K562 (cell line): ENCODE results near the gene IFRD1. TPM values are rescaled to one million over a fixed set of nuclear protein-coding genes. Genes with fewer than 3 reads are reported as not detected.
A peak's percentile ranks its signal among the peaks of the same experiment; 100 is the strongest.

Experiments used
- ATAC-seq: fragments of 200-7000 bp; cut with Tn5 transposase; 3 replicates; pipeline ENCODE4 v1.9.1; 2020; ENCODE audit warnings: moderate library complexity
- BruUV-seq: library from RNA; stranded (reverse); fragments of 400-500 nt; replicated peaks from 2 replicates; lab custom pipeline; 2021; lab: Mats Ljungman, UMichigan
- CTCF ChIA-PET: fragments of 300-600 bp; formaldehyde crosslinking; extraction: SDS; loops from one replicate; lab custom pipeline; 2021; ENCODE audit warnings: low intra/inter-chr PET ratio; lab: Yijun Ruan, JAX
- POLR2A ChIA-PET: fragments of 300-600, 350-650 bp; sonication (Branson Sonifier 250); formaldehyde crosslinking; extraction: SDS; loops from one replicate; lab custom pipeline; 2021; ENCODE audit warnings: antibody characterized with exemption, inconsistent platforms; lab: Yijun Ruan, JAX
- DNase-seq, 4 experiments: peaks; one replicate each; pipeline versions ENCODE4 v3.0.0 to v3.0.0-alpha.2; 2011 to 2018; ENCODE audit warnings: low spot score in 3 of 4, mixed read lengths in 3 of 4; ENCODE audit errors: extremely low read depth in 1 of 4
- FAIRE-seq: peaks from 2 replicates; lab custom pipeline; 2011; peaks lifted over from hg19 to GRCh38; lab: Jason Lieb, UNC
- H2AFZ ChIP-seq: 2 replicates; pipeline ENCODE4 v1.6.0; 2011; ENCODE audit warnings: low read depth, low read length, control low read depth, inconsistent platforms
- H3K27ac ChIP-seq: fragments of 200-600 bp; 3 replicates; pipeline ENCODE4 v1.8.0; 2011; ENCODE audit warnings: low read depth, mild to moderate bottlenecking, control low read depth, inconsistent platforms, low read length, moderate library complexity, mixed read lengths; ENCODE audit errors: extremely low read depth
- H3K27me3 ChIP-seq, 2 experiments: fragments of 300-600 bp in 1 of 2; 2 replicates in 1 of 2; 3 replicates in 1 of 2; pipeline versions ENCODE4 v1.6.0 to v1.8.0; 2011; ENCODE audit warnings: inconsistent platforms in 2 of 2, low read length in 2 of 2, mild to moderate bottlenecking in 1 of 2, mixed read lengths in 1 of 2, moderate library complexity in 1 of 2; ENCODE audit not compliant: control insufficient read depth in 2 of 2, insufficient read depth in 2 of 2
- H3K36me3 ChIP-seq: fragments of 300-600 bp; 3 replicates; pipeline ENCODE4 v1.8.0; 2011; ENCODE audit warnings: mild to moderate bottlenecking, low read length, inconsistent platforms; ENCODE audit not compliant: control insufficient read depth, insufficient read depth
- H3K4me1 ChIP-seq, 2 experiments: fragments of 200-600 bp in 1 of 2; replicated peaks in 1 of 2; 2 replicates in 1 of 2; 3 replicates in 1 of 2; pipeline versions ENCODE4 v1.5.1 to v1.8.0; 2011; ENCODE audit warnings: inconsistent platforms in 2 of 2, low read length in 2 of 2, mild to moderate bottlenecking in 1 of 2, mixed read lengths in 1 of 2, moderate library complexity in 1 of 2; ENCODE audit not compliant: control insufficient read depth in 2 of 2, insufficient read depth in 2 of 2
- H3K4me2 ChIP-seq: 2 replicates; pipeline ENCODE4 v1.6.1; 2011; ENCODE audit warnings: low read length, control low read depth, inconsistent platforms, mixed read lengths; ENCODE audit not compliant: insufficient read depth
- H3K4me3 ChIP-seq: fragments of 200-600 bp; sonication (generic), shearing (Covaris generic); 2 replicates; pipeline ENCODE4 v1.5.1; 2016; ENCODE audit warnings: control low read depth, inconsistent platforms
- H3K79me2 ChIP-seq: fragments of 200-600 bp; 3 replicates; pipeline ENCODE4 v1.8.0; 2011; ENCODE audit warnings: low read length, inconsistent platforms; ENCODE audit not compliant: control insufficient read depth, insufficient read depth
- H3K9ac ChIP-seq, 2 experiments: 2 replicates each; pipeline versions ENCODE4 v1.6.0 to v1.6.1; 2011; ENCODE audit warnings: low read depth in 2 of 2, low read length in 2 of 2, control low read depth in 1 of 2, inconsistent platforms in 1 of 2, mild to moderate bottlenecking in 1 of 2, mixed read lengths in 1 of 2; ENCODE audit not compliant: insufficient read depth in 1 of 2
- H3K9me1 ChIP-seq: one replicate; pipeline ENCODE4 v1.6.0; 2011; ENCODE audit warnings: inconsistent platforms, mild to moderate bottlenecking, low read length, moderate library complexity; ENCODE audit not compliant: control insufficient read depth, insufficient read depth
- H3K9me3 ChIP-seq: replicated peaks from 2 replicates; pipeline ENCODE4 v1.5.1; 2011; ENCODE audit warnings: low read depth, low read length, inconsistent platforms; ENCODE audit not compliant: control insufficient read depth, insufficient read depth
- H4K20me1 ChIP-seq: replicated peaks from 2 replicates; pipeline ENCODE4 v1.6.1; 2011; ENCODE audit warnings: low read length, inconsistent platforms, mixed read lengths; ENCODE audit not compliant: control insufficient read depth, insufficient read depth
- MITF ChIP-seq: IDR thresholded peaks from 2 replicates; pipeline ENCODE4 v1.6.1; 2014; ENCODE audit warnings: antibody characterized with exemption
- ZNF134 ChIP-seq: fragments of 250-450 bp; sonication (Bioruptor Pico); conservative IDR thresholded peaks from 2 replicates; pipeline ENCODE4 v1.4.0; 2020
- ZSCAN32 ChIP-seq: fragments of 450-650 bp; formaldehyde crosslinking; IDR thresholded peaks from 2 replicates; pipeline ENCODE4 v1.4.0; 2020; ENCODE audit warnings: mild to moderate bottlenecking, moderate library complexity
- ZZZ3 ChIP-seq: fragments of 450-650 bp; IDR thresholded peaks from 2 replicates; pipeline ENCODE4 v1.6.1; 2016; ENCODE audit warnings: antibody characterized with exemption, mild to moderate bottlenecking, moderate library complexity
- WGBS: fragments of 100-300 bp; shearing (Covaris generic); methylation state at CpG from one replicate; pipeline ENCODE4 v1.1.6; 2016; ENCODE audit warnings: low coverage, mixed read lengths; ENCODE audit not compliant: insufficient coverage; ENCODE audit errors: missing lambda C conversion rate; 5-methylcytosine and 5-hydroxymethylcytosine counted together
- in situ Hi-C: fragments of 300-500 bp; cut with MboI; formaldehyde crosslinking; loops from 4 replicates; pipeline ENCODE4 v1.15.0; 2018; ENCODE audit warnings: inconsistent platforms, mixed read lengths
- intact Hi-C: fragments of 100-400 bp; cut with micrococcal nuclease; formaldehyde crosslinking; loops from 2 replicates; pipeline ENCODE4 v1.14.2; 2022
- polyA plus RNA-seq, 8 experiments: library from polyadenylated mRNA; depleted of rRNA in 4 of 8; stranded (reverse) in 5 of 8; unstranded in 3 of 8; fragments of >200 nt; fragmentation: Nextera tagmentation in 2 of 8; fragmentation: Illumina TruSeq in 1 of 8; extraction: Ambion mirVana in 2 of 8; extraction: Trizol in 1 of 8; gene quantifications; 2 replicates each; pipeline versions ENCODE4 v1.2.1 to v1.2.3, GENCODE V29; 2011 to 2014; ENCODE audit warnings: inconsistent platforms in 1 of 8, missing spikeins in 1 of 8
- total RNA-seq, 7 experiments: library from RNA; depleted of rRNA in 6 of 7; stranded (reverse); fragments of >200 nt in 6 of 7; fragmentation: Illumina TruSeq in 2 of 7; extraction: Trizol in 2 of 7; gene quantifications; 2 replicates each; pipeline versions ENCODE4 v1.2.1 to v1.2.3, GENCODE V29; 2011 to 2021; ENCODE audit warnings: low replicate concordance in 1 of 7

IFRD1 gene
- total and polyA plus RNA-seq, 9 of the 15 experiments (the other 6 are each of a cell fraction or from before 2014, with no cell fraction given) = 27.6 to 81.8 (median 68.1) TPM

- no peak overlapping the region for H2AFZ ChIP-seq
- BruUV-seq = no TSS peak
- no peak overlapping the region for H3K9ac ChIP-seq
- no peak overlapping the region for H3K27ac ChIP-seq
- no peak overlapping the region for H3K4me3 ChIP-seq
- ChIA-PET CTCF (interaction anchor here (1.0 to 1.7 kb wide), 2 partner anchors 653 to 674 kb away, joined by 6 read pairs; no protein-coding TSS in a partner anchor), POLR2A (no interaction called here)
- no peaks in the 10 kb centered on the region for H3K9me3 ChIP-seq
- intact Hi-C loops (loop anchor here (5.0 to 10.0 kb wide), 2 partner anchors 76 to 211 kb away; partner anchors contain the start of genes DOCK4 and ZNF277), in situ Hi-C loops (no loop called here)
- no peaks in the 10 kb centered on the region for H3K9me1 ChIP-seq
- no peaks in the 10 kb centered on the region for H3K79me2 ChIP-seq
- DNase-seq = no peak
- TF ChIP-seq ZZZ3 (no peak), ZNF134 (CRISPR knock-in tag) (0 out of 2 replicates have a peak, but pooled peaks have one; percentile 16)
- TF ChIP-seq, all 486 proteins: peak for 1
- Histone ChIP-seq H3K36me3 (no peaks in the 10 kb centered on the region), H3K4me2 (no peak overlapping the region), H4K20me1 (no peaks in the 10 kb centered on the region), H3K27me3 (peaks cover 0 to 9% of the 10 kb centered on the region in 2 experiments; a peak in 2 of 5 replicates), H3K4me1 (no peaks in the 10 kb centered on the region)
- FAIRE-seq (no peak), ATAC-seq (no peak)
- 1% methylated on average over 4 of the region's 4 CpGs for WGBS
Measured at GRCh38 chr7:112416127-112416526, 34.1 kb upstream of the IFRD1 start.

GRCh38 chr7:112419543-112420130 lies 30.6 kb upstream of the IFRD1 start:
- Histone ChIP-seq H3K4me3 (no peak overlapping the region), H3K9ac (no peak overlapping the region), H3K79me2 (no peaks in the 10 kb centered on the region), H3K27ac (no peak overlapping the region), H3K9me1 (no peaks in the 10 kb centered on the region)
- intact Hi-C loops = loop anchor here (5.0 to 10.0 kb wide), 3 partner anchors 73 to 555 kb away; partner anchors contain the start of genes DOCK4 and ZNF277
- in situ Hi-C loops = no loop called here
- FAIRE-seq (no peak), DNase-seq (no peak)
- CTCF ChIA-PET = no interaction called here
- TF ChIP-seq MITF = no peak
- no peak for TF ChIP-seq ZSCAN32 (CRISPR knock-in tag)
- TF ChIP-seq, all 486 proteins: peak for 0
- POLR2A ChIA-PET = interaction anchor here (0.6 to 3.6 kb wide), 2 partner anchors 31 to 359 kb away, joined by 4 to 19 read pairs; partner anchors contain the start of gene IFRD1
- 6% methylated on average over 4 of the region's 4 CpGs for WGBS
- peaks cover 0 to 20% of the 10 kb centered on the region in 2 experiments; a peak in 4 of 5 replicates for H3K4me1 ChIP-seq
- H3K36me3 ChIP-seq = no peaks in the 10 kb centered on the region
- peaks cover 0 to 5% of the 10 kb centered on the region in 2 experiments; a peak in 1 of 5 replicates for H3K27me3 ChIP-seq
- H2AFZ ChIP-seq = no peak overlapping the region
- no peak for ATAC-seq
- no TSS peak for BruUV-seq
- no peak overlapping the region for H3K4me2 ChIP-seq
- H3K9me3 ChIP-seq = no peaks in the 10 kb centered on the region
- H4K20me1 ChIP-seq = no peaks in the 10 kb centered on the region
